GM21360 (cell line): ENCODE measurements around the gene EIF2B5.
A peak's percentile ranks its signal among the peaks of the same experiment; 100 is the strongest.

Source experiments
- ATAC-seq: cut with Tn5 transposase; IDR thresholded peaks from one replicate; pipeline ENCODE4 v1.9.1; 2021; ENCODE audit warnings: mild to moderate bottlenecking, moderate library complexity; ENCODE audit not compliant: unreplicated experiment

EIF2B5 gene

GRCh38 chr3:184172681-184173373, 37.7 kb downstream of the EIF2B5 start:
- no peak for ATAC-seq

GRCh38 chr3:184173374-184173722, 38.2 kb downstream of the EIF2B5 start:
- no peak for ATAC-seq

- ATAC-seq, result no peak
These were observed 39.1 kb downstream of the EIF2B5 start for GRCh38 chr3:184174284-184174645.

DNA sequence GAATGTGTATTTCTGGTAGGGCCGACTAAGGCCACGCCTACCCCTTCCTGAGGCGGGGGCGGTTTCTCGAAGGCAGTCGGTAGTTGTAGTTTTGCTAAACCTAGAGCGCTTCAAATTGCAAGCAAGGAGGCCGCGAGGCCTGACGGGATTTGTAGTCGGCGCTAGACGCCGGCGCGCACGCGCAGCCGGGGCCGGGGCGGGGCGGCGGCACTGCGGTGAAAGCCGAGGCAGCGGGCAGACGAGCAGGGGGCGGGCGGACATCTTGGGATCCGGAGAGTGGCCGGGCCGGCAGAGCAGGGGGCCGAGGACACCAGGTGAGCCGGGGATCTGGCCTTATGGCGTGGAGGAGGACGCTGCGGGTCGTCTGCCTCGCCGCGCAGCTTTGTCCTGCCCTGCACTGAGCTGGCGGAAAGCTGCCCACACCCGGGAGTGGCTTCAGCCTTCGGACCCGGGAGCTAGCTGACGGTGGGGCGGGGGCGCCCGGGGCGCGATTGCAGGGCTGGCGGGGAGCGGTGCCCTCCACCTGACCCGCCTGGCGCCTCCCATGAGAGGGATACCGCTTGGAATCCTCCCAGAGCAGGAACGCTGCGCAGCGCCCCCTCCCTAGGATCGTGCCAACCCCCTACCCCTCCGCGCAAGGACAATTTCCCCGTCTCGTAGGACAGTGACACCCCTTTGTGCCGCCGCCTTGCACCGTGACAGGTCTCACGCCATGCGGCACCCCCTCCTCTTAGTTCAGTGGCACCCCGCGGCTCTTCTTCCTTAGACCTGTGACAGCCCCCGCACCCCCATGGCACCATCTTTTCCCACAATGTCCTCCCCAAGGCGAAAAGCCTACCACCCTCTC, 39.7 kb downstream of the EIF2B5 start, which contains the start of gene AP2M1:
Gene AP2M1, plus strand, starts transcription at position 210 of the 847 bp plus-strand sequence. CDS start 2,139 bp downstream, outside the sequence.
- peak; percentile 93 for ATAC-seq

DNA sequence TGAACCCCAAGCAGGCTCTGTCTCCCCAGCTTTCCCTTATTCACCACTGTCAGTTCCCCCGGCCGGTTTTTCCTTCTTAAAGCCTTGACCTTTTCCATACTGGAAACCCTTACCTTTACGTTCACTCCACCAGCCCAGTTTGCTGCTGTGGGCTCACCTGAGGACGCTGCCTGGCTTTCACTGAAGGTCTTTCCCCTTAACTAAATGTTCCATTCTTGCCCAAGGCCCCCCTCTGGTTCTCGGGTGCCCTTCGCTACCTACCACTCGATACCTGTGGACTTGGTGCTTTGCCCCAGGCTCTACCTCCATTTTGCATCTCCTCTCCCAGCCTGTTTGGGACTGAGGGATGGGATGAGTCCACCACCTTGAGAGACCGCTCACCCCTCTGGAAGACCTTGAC, 40.3 kb downstream of the EIF2B5 start:
- ATAC-seq, result no peak

- ATAC-seq, result no peak
These were observed 40.8 kb downstream of the EIF2B5 start for GRCh38 chr3:184175981-184176376.

DNA sequence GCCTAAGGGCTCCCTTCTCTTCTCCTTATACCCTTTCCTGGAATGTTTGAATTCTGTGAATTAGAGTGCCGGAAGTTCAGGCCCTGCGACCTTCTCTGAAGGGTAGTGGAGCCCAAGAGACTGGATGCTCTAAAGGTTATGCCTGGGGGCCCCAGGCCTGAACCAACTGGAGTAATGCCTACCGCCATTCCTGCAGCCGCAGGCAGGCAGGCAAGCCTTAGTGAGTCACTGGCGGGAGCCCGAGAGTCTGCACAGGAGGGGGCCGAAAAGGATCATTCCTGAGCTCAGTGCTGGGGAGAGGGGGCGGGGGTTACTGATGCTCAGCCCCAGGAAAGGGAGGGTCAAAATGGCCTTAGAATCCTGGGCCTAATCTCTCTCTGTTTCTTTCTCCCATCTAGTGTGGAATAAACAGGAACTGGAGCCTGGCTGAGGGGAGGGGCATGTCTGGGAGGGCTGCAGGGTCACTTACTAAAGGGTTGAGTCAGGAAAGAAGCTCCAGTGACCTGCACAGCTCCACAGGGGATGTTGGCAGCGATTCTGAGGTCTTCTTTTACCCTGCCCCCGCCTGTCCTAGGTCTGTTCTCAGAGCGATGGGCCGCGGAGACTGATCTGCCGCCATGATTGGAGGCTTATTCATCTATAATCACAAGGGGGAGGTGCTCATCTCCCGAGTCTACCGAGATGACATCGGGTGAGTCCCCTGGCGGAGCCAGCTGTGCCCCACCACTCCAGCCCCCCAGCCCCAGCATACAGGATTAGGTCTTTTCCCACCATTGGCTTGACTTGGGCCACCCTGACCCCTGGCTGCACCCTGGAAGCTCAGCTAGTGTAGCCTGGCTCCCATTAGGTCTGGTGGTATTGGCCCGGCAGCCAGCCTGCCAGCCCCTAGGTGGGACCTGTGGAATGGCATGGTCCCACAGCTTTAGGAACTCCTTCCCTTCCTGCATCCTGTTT, 41.5 kb downstream of the EIF2B5 start:
- no peak for ATAC-seq

GRCh38 chr3:184177331-184177731, 42.2 kb downstream of the EIF2B5 start:
- ATAC-seq, result no peak

DNA sequence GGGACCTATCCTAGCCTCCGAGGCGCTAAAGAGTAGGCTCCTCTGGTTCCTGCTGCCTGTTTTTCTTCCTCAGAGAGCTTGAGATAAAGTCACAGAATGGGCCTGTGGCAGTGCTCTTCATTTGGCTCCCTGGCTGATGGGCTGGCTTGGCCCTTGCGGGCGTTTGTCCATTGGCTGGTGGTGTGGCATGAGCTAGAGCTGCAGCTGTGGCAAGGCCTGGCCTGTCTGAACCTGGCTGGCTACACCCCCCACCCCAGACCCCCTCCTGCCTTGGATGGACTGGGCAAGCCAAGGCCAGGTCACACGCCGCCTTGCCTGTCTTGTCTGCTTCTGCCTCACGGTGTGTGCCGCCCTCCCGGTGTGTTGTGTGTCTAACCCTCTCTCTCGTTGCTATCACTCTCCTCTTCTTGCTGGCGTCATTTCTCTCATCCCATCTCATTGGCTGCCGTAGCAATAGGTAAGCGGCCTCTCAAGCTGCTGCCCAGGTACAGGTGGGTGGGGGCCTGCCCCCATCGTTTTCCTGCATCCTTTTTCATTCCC, 42.7 kb downstream of the EIF2B5 start:
- ATAC-seq, result no peak

DNA sequence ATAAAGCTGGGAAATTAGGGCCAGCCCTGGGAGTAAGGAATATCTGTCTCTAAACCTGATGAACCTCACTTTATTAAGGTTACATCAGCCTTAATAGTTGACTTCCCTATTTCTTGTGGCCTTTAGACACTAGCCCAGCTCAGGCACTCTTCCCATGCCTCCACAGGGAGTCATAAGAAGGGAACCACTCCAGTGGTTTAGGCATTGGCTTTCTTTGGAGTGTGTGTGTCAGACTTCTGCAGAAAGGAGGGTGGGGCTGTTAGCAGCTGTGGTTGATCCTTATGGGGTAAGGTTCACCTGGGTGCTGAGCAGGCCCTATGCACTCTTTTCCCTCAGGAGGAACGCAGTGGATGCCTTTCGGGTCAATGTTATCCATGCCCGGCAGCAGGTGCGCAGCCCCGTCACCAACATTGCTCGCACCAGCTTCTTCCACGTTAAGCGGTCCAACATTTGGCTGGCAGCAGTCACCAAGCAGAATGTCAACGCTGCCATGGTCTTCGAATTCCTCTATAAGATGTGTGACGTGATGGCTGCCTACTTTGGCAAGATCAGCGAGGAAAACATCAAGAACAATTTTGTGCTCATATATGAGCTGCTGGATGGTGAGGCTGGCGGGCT, 43.5 kb downstream of the EIF2B5 start:
- no peak for ATAC-seq

DNA sequence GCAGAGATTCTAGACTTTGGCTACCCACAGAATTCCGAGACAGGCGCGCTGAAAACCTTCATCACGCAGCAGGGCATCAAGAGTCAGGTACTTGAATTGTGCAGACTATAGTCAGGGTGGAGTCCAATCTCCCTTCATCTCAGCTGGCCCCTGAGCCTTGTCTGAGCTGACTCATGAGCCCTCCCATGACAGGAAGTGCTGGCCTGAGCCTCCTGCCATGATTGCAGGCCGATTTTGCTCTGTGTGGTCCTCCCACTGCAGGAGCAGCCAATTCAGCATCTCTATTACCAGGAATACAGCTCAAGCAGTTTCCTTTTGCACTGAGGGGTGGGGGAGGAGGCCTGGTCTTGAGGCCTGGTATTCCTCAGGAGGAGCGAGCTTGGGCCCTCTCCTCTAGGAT, 45.0 kb downstream of the EIF2B5 start:
- no peak for ATAC-seq

- ATAC-seq, result no peak
These were observed 46.4 kb downstream of the EIF2B5 start for GRCh38 chr3:184181596-184181995.

DNA sequence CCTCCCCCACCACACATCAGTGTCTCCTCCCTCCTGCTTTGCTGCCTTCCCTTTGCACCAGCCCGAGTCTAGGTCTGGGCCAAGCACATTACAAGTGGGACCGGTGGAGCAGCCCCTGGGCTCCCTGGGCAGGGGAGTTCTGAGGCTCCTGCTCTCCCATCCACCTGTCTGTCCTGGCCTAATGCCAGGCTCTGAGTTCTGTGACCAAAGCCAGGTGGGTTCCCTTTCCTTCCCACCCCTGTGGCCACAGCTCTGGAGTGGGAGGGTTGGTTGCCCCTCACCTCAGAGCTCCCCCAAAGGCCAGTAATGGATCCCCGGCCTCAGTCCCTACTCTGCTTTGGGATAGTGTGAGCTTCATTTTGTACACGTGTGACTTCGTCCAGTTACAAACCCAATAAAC, 48.5 kb downstream of the EIF2B5 start:
- ATAC-seq, result no peak

GRCh38 chr3:184184546-184185230, 49.5 kb downstream of the EIF2B5 start:
- no peak for ATAC-seq

DNA sequence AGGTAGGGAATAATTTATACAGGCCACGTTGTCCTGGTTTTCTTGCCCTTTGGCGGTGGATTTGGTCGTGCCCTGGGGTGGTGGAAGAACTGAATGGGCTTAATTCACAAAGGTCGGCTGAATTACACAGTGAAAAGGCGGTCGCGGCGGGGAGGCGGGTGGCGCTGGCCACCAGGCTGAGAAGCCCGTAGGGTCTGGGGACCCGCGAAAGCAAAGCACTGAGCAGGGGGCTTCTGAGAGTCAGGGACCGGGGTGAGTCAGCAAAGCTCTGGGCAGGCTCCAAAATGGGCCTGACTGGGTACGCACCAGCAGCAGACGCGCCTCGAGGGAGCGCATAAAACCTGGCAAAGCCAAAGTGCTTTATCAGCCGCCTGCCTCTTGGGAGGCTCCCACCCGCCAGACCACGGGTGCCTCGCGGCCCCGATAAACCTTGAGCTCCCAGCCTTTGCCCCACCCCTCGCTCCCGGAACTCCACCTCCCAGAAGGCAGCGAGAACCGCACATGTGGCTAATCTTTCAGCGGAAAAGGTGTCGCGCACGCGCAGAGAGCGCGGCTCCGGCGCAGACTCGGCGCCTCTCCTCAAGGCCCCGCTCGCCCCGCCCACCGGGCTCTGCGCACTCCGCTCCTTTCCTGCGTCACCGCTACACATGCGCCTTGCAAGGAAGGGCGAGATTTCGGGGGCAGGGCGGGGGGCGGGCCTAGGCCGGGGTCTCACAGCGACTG, 50.5 kb downstream of the EIF2B5 start:
- ATAC-seq, result peak; percentile 85

DNA sequence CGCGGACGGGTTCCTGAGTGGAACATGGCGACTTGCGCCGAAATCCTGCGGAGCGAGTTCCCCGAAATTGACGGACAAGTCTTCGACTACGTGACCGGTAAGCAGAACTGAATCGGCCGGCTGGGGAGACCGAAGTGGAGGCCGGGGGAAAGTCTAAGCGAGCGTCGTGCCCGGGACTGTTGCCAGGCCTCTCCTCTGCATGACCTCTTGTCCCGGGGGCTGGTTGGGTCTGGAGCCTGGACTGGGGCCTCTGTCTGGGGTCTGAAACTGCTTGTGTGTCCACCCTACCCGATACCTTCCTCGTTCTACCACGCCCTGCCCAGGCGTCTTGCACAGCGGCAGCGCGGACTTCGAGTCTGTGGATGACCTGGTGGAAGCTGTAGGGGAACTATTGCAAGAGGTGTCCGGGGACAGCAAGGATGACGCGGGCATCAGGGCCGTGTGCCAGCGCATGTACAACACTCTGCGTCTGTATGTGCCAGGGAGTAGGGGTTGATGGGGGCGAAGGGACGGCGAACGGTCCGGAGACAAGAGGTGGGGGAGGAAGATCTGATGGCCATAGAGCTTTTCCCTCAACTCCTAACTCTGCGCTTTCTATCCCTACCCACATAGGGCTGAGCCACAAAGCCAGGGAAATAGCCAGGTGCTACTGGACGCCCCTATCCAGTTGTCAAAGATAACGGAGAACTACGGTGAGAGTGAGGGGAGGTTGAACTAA, 51.2 kb downstream of the EIF2B5 start, which contains the start of gene ABCF3:
Gene ABCF3, plus strand, starts transcription at position 16 of the 718 bp plus-strand sequence. Its CDS starts 9 bp downstream, at position 25.
- ATAC-seq, result peak; percentile 17

- no peak for ATAC-seq
These were observed 51.7 kb downstream of the EIF2B5 start for GRCh38 chr3:184186902-184187207.

DNA sequence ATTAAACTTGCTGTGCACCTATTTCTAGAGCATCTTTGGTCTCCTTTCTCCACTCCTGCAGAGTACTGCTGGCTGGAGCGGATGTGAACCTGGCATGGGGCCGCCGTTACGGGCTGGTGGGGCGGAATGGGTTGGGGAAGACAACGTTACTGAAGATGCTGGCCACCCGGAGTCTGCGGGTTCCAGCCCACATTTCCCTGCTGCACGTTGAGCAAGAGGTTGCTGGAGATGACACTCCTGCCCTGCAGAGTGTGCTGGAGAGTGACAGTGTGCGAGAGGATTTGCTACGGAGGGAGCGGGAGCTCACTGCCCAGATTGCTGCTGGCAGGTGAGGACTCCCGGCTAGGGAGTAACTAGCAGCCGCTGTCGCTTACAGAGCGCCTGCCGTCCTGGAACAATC, 52.9 kb downstream of the EIF2B5 start:
- ATAC-seq, result no peak

DNA sequence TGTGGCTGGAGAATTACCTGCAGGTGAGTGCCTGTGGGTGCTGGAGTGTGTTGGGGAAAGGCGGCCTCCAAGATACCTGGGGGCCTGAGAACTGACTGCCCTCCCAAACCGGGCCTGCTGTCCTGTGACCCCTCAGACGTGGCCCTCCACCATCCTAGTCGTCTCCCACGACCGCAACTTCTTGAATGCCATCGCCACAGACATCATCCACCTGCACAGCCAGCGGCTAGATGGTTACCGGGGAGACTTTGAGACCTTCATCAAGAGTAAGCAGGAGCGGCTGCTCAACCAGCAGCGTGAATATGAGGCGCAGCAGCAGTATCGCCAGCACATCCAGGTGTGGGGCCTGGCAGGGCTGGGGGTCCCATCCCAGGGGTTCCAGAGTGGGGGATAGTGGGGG, 54.3 kb downstream of the EIF2B5 start:
- no peak for ATAC-seq
